Brain microvascular endothelial cell (primary cell): ENCODE results near the gene LEPROT.

ENCODE experiments used
- DNase-seq: peaks from one replicate; pipeline ENCODE4 v3.0.0-alpha.2; 2020
- H3K27ac ChIP-seq: fragments of 250-450 bp; sonication (Bioruptor Pico); 2 replicates; pipeline ENCODE4 v1.5.1; 2020; ENCODE audit warnings: mild to moderate bottlenecking, moderate library complexity
- H3K27me3 ChIP-seq: fragments of 250-450 bp; sonication (Bioruptor Pico); replicated peaks from 2 replicates; pipeline ENCODE4 v1.5.1; 2020; ENCODE audit warnings: mild to moderate bottlenecking
- H3K36me3 ChIP-seq: fragments of 250-450 bp; sonication (Bioruptor Pico); replicated peaks from 2 replicates; pipeline ENCODE4 v1.5.1; 2020; ENCODE audit warnings: mild to moderate bottlenecking
- H3K4me3 ChIP-seq: 2 replicates; pipeline ENCODE4 v1.5.1; 2011; ENCODE audit warnings: low read depth, mild to moderate bottlenecking, control low read depth, low read length, moderate library complexity
- in situ Hi-C: cut with HindIII; loops from 2 replicates; pipeline ENCODE4 v1.10.0; 2017; ENCODE audit warnings: low sequenced_read_pairs, low pct_ligation_motif_present
- TF ChIP-seq, protein P1 (sequence below): IDR thresholded peaks from 2 replicates; pipeline ENCODE4 v1.5.1; 2011; ENCODE audit warnings: low read depth, mild to moderate bottlenecking, moderate library complexity, low read length, control low read depth, inconsistent platforms; ENCODE audit errors: missing control alignments

Gene LEPROT

DNA sequence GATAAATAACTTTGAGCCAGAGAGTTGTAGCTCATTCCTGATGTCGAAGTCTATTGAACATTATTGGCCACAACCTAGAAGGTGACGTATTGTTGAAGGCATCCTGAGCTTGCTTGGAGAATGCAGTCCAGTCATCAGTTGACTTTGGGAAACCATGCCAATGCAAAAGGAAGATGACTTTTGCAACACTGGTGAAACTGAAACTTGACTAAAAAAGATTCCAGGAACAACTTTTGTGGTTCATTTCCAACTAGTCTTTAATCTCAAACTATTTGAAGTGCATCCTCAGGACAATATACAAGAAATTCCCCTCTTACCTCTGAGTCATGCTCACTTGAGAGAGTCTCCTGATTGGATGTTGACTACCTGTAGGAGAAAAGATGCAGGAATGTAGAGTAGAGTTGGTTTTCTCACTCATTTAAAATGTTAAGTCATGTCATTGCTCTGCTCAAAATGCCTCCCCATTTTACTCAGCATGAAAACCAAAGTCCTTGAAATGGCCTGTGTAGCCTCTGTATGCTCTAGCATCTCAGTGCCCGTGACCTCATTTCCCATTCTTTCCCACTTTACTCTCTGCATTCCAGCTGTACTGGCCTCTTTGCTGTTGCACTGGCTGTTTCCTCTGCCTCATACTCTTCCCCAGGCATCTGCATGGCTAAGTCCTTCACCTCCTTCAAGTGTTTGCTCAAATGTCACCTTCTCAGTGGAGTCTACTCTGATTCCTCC lies 24.4 kb upstream of the LEPROT start:
- H3K4me3 ChIP-seq, result no peak overlapping the region
- no peaks in the 10 kb centered on the region for H3K36me3 ChIP-seq
- H3K27ac ChIP-seq, result no peak overlapping the region
- TF ChIP-seq, protein P1, sequence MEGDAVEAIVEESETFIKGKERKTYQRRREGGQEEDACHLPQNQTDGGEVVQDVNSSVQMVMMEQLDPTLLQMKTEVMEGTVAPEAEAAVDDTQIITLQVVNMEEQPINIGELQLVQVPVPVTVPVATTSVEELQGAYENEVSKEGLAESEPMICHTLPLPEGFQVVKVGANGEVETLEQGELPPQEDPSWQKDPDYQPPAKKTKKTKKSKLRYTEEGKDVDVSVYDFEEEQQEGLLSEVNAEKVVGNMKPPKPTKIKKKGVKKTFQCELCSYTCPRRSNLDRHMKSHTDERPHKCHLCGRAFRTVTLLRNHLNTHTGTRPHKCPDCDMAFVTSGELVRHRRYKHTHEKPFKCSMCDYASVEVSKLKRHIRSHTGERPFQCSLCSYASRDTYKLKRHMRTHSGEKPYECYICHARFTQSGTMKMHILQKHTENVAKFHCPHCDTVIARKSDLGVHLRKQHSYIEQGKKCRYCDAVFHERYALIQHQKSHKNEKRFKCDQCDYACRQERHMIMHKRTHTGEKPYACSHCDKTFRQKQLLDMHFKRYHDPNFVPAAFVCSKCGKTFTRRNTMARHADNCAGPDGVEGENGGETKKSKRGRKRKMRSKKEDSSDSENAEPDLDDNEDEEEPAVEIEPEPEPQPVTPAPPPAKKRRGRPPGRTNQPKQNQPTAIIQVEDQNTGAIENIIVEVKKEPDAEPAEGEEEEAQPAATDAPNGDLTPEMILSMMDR, result no peak
- no peaks in the 10 kb centered on the region for H3K27me3 ChIP-seq
- DNase-seq, result no peak
- in situ Hi-C loops, result no loop called here

DNA sequence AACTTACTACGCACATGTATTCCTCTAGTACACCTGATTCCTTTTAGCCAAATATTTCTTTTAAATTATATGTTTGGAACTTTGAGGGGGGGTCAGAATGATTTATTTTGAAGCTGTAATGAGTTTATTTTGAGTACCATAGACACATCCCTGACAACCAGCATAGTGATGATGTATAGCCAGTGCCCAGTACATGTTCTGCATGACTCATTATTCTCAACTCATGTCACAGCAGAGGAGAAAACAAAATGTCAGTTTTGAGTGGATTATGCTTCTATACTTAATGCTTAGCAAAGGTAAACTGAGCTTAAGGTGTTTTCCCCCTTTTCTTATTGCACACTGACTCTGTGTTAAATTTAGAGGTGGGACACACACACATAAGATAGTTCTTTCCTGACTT lies 22.4 kb upstream of the LEPROT start:
- Histone ChIP-seq H3K4me3 (no peak overlapping the region), H3K27me3 (no peaks in the 10 kb centered on the region), H3K27ac (no peak overlapping the region), H3K36me3 (no peaks in the 10 kb centered on the region)
- in situ Hi-C loops, result no loop called here
- no peak for DNase-seq
- TF ChIP-seq, protein P1, result no peak

DNA sequence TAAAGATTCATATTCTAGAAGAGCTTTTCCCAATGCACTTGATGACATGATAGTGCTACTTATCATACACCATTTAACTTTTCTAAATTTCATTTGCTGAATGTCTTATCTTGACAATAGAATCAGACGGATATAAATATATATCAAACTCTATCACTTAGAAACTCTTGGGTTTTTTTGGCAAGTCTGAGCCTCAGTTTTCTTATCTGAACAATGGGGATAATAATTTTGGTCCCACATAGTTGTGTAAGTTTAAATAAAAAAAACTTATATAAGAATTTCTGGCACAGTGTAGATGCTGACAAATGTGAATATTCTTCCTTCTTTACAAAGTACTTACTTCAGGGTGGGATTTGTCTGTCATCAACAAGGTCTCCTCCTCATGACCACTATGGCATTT lies 21.5 kb upstream of the LEPROT start:
- Histone ChIP-seq H3K36me3 (no peaks in the 10 kb centered on the region), H3K4me3 (no peak overlapping the region), H3K27me3 (no peaks in the 10 kb centered on the region), H3K27ac (no peak overlapping the region)
- in situ Hi-C loops, result no loop called here
- TF ChIP-seq, protein P1, result no peak
- DNase-seq, result no peak

DNA sequence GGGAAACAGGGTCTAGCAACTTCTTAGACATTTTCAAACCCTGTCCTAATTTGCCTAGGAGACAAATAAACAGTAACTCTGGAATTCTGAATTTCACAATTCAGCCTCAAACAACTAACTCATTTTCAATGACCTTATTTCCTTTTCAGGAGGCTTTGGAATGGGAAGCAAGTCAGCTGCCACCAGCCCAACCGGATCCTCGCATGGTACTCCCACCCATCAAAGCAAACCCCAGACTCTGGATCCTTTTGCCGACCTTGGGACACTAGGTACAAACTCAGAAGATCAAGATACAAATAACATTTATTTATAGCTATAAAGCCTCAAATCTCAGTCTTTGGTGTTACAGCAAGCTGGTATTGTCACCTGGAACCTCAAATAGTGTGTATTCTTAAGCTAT lies 18.9 kb upstream of the LEPROT start:
- no peak for DNase-seq
- in situ Hi-C loops, result no loop called here
- no peaks in the 10 kb centered on the region for H3K27me3 ChIP-seq
- no peaks in the 10 kb centered on the region for H3K36me3 ChIP-seq
- H3K27ac ChIP-seq, result no peak overlapping the region
- TF ChIP-seq, protein P1, result no peak
- no peak overlapping the region for H3K4me3 ChIP-seq

DNA sequence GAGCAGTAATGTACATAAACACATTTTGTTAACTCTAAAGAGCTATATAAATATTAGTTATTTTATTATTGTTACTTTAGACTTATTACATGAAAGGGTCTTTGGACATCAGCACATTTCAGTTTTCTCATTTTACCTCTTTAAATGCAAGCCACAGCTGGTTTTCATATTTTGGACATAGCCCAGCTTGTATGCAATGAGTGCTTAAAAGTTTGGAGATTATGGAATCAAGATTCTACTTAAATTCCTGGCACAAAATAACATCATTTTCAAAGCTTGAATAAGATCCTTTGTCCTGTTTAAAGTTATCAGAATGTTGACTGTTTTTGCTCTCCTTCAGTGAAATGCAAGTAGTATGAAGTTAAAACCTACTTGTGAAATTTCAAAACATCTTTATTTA lies 15.5 kb upstream of the LEPROT start:
- in situ Hi-C loops, result no loop called here
- Histone ChIP-seq H3K27me3 (no peaks in the 10 kb centered on the region), H3K36me3 (no peaks in the 10 kb centered on the region), H3K4me3 (no peak overlapping the region), H3K27ac (no peak overlapping the region)
- TF ChIP-seq, protein P1, result no peak
- DNase-seq, result no peak

DNA sequence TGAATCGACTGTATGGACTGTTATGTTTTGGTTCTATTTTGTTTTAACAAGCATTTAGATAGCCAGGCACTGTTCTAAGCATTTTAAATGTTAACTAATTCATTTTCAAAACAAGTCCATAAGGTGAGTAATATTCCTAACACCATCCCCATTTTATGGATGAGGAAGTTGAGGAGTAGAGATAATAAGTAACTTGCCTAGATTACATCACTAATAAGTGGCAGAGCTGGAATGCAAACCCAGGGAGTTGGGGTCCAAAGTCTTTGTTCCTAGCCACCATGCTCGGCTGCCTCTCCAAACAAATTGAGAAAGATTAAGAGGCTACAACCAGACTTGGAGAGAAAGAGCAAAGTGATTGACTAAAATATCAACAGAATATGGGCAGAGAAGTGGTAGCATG lies 12.6 kb upstream of the LEPROT start:
- H3K4me3 ChIP-seq, result no peak overlapping the region
- no peak for DNase-seq
- H3K36me3 ChIP-seq, result no peaks in the 10 kb centered on the region
- H3K27ac ChIP-seq, result no peak overlapping the region
- TF ChIP-seq, protein P1, result no peak
- in situ Hi-C loops, result no loop called here
- no peaks in the 10 kb centered on the region for H3K27me3 ChIP-seq
